GM19324 (cell line): ENCODE measurements around the gene PLXDC1.
"Not testable (repeated sequence)": the region's sequence is repeated elsewhere in the genome, so short reads cannot be mapped to it uniquely, and the experiment has no call there.

Experiments used
- ATAC-seq: cut with Tn5 transposase; IDR thresholded peaks from one replicate; pipeline ENCODE4 v1.9.1; 2021; ENCODE audit warnings: mild to moderate bottlenecking, moderate library complexity; ENCODE audit not compliant: unreplicated experiment, low FRiP score

The PLXDC1 gene

DNA sequence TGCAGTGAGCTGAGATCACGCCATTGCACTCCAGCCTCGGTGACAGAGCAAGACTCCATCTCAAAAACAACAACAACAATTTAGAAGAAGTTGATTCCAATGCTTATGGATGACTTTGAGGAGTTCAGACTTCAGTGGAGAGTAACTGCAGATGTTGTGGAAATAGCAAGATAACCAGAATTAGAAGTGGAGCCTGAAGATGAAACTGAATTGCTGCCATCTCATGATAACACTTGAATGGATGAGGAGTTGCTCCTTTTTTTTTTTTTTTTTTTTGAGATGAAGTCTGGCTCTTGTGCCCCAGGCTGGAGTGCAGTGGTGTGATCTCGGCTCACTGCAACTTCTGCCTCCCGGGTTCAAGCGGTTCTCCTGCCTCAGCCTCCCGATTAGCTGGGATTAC, 131.4 kb downstream of the PLXDC1 start:
- not testable (repeated sequence) for ATAC-seq

DNA sequence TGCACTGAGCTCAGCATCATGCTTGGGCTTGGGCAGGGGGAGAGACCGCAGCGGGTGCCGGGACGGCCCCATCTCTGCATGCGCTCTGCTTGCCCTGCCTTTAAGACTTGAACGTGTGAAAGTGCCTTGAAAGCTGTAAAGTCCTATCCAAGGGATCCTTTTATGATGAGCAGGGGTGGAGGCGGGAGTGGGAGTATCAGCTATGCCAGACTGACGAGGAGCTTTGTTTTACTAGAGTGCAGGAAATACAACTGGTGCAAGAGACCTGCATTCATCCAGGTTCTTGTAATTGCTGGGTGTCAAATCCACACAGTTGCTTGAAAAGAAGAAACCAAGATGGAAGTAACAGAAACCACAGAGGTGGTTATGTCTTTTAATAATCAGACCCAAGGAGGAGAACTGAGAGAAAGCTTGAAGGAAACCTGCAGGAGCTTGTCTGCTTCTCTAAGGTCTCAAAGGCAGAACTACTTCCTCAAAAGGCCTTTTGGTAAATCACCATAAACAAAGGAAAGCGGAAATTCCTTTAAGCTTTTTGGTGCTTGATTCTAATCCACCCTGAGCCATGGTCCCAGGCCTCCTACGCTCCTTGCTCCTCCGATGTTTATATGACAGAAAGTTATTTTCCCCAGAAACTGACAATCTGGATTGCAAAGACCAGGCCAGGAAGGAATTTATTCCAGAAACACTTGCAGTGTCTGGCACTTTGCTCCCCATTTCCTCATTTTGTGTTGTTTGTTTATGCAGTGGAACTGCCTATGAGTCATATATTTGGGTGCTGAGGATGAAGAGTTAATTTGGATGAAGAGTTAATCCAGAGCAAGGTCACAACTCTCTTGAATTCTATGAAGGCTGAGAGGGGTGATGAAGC, 132.9 kb downstream of the PLXDC1 start:
- no peak for ATAC-seq

- ATAC-seq = no peak
These were observed 135.0 kb downstream of the PLXDC1 start for GRCh38 chr17:39016193-39017153.

DNA sequence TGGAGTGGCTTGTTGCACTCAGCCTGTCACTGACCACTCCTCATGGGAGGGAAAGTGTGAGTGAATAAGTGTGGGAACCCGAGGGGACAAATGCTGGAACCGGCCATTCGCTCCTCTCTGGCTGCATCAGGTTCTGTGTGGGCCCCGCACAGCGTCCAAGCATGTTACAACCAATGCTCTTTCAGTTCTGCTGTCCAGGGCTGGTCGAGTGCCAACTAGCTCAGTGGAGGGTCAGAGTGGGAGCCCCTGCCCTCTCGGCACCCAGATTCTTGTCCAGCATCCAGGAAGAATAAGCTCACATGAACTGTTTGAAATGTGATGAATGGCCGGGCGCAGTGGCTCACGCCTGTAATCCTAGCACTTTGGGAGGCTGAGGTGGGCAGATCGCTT, 135.9 kb downstream of the PLXDC1 start:
- no peak for ATAC-seq

DNA sequence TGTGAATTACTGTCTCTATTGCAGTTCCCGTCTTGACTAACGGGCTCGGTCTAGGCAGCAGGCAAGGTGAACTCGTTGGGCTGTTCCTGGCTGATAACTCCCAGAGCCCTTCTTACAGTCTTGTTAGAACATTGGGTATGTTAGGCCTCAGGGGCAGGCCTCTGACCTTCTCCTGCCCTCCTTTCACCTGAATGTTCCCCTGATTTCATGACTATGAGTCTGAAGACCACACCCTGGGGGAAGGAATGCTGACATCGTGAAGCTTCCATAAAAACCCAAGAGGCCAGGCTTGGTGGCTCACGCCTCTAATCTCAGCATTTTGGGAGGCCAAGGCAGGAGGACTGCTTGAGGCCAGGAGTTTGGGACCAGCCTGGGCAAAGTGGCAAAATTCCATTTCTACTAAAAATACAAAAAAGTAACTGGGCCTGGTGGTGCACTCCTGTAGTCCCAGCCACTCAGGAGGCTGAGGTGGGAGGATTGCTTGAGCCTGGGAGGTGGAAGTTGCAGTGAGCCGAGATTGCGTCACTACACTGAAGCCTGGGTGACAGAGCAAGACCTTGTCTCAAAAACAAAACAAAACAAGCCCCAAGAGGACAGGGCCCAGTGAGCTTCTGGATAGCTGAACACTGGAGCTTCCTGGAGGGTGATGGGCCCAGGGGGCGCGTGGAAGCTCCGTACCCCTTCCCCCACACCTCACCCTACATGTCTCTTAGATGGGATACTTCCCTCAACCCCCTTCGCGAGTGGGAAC, 136.5 kb downstream of the PLXDC1 start:
- no peak for ATAC-seq

DNA sequence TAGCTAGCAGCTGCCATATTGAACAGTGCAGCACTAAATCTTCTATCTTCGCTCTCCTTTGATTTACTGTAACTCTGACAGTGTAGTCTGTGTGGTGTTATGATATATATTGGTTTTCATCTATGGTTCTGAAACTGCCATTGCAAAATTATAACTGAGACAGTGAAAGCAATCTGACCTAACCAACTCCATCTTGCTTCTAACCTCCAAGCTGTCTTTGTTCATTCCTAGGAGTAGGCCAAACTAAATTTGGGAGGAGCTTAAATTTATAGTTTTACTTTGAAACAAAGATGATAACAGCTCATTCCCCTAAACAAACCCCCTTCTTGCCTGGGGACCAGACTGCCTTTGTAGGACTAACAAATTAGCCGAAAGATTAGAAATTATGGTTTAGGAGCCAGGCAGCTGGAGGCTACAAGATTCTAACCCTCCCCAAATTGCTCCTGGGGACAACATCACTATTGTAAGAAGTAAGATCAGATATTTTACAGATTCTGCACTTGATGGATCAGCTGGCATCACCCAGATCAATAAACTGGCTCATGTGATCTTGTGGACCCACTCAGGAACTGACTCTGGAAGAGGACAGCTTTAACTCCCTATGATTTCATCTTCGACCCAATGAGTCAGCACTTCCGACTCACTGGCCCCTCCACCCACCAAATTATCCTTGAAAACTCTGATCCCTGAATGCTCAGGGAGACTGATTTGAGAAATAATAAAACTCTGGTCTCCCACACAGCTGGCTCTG, 137.2 kb downstream of the PLXDC1 start:
- ATAC-seq = no peak
